Measurements from ENCODE around the gene MMS22L.

The MMS22L gene

DNA sequence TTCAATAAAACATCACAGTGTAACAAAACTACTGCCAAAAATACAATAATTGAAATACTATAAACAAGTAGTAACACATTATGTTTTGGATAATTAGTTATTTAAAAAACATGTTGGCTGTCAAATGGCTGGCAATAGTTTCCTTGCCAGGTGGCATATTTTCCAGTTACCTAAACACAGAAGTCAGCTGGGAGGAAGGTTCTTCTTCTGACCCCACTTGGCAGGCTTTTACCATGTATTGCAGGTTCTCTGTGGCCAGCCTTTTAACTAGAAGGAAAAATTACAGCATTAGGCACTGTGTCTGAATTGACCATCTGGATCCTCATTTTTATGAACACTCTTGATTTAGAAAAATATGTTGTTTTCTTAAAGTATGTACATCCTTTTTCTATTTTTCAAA is 131.4 kb downstream of the MMS22L start:
- no peaks in the 10 kb centered on the region for H3K9me3 Mint-ChIP-seq
- H3K27me3 Mint-ChIP-seq = no peaks in the 10 kb centered on the region
- H3K4me1 Mint-ChIP-seq (ENCODE audit: low read depth) = no peaks in the 10 kb centered on the region
- no peak overlapping the region for H3K4me3 Mint-ChIP-seq
- no peak overlapping the region for H3K27ac Mint-ChIP-seq
- intact Hi-C loops (cut with micrococcal nuclease) = no loop called here
- H3K36me3 Mint-ChIP-seq (ENCODE audit: low read depth) = peaks cover 12% of the 10 kb centered on the region

- Mint-ChIP-seq H3K4me3 (no peak overlapping the region), H3K4me1 (ENCODE audit: low read depth) (no peaks in the 10 kb centered on the region), H3K27me3 (no peaks in the 10 kb centered on the region), H3K9me3 (no peaks in the 10 kb centered on the region), H3K27ac (no peak overlapping the region), H3K36me3 (ENCODE audit: low read depth) (peaks cover 12% of the 10 kb centered on the region)
- intact Hi-C loops (cut with micrococcal nuclease) = no loop called here
Observed at GRCh38 chr6:97150932-97151331, 132.1 kb downstream of the MMS22L start.

DNA sequence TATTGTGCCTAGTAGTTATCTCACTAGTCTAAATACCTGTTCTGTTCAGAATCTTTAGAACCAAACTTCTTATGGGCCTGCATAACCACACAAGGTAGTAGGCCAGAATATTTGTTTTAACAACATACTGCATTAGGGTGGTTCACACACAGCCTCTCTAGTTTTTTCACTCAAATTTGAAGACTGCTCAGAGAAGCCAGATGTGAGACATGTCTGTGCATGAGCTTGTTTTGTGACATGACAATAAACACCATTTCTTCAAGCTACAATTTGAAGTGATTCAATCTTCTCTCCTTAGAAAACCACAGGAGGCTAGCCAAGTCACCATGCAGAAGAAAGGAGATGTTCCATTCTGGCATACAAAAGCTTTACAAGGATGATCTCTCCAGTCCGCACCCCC is 135.6 kb downstream of the MMS22L start:
- intact Hi-C loops (cut with micrococcal nuclease) = no loop called here
- no peaks in the 10 kb centered on the region for H3K27me3 Mint-ChIP-seq

DNA sequence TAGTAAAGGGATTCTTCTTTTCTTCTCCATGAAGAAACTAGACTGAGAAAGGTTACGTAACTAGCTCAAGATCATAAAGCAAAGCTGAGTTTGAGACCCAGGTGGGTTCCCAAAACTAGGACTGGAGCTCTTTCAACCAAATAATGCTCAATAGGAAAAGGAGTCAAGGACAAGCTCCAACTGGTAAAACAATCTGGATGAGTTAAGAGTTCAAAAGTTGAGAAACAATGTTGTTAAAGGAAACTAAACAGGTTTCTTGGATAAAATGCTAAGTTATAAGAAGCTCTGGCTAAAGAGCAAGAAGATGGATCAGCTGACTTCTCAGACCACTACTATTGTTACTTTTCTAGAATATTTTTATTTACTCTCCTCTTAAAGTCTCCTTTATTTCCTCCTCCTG is 137.3 kb downstream of the MMS22L start:
- H3K27ac Mint-ChIP-seq = no peak overlapping the region
- intact Hi-C loops (cut with micrococcal nuclease) = no loop called here
- no peaks in the 10 kb centered on the region for H3K27me3 Mint-ChIP-seq
- peaks cover 9% of the 10 kb centered on the region for H3K36me3 Mint-ChIP-seq (ENCODE audit: low read depth)
- no peaks in the 10 kb centered on the region for H3K9me3 Mint-ChIP-seq
- H3K4me3 Mint-ChIP-seq = no peak overlapping the region
- H3K4me1 Mint-ChIP-seq (ENCODE audit: low read depth) = no peaks in the 10 kb centered on the region

More for the DNA sequence above, 135.6 kb downstream of the MMS22L start:
- no peaks in the 10 kb centered on the region for H3K4me1 Mint-ChIP-seq (ENCODE audit: low read depth)
- no peak overlapping the region for H3K27ac Mint-ChIP-seq
- no peak overlapping the region for H3K4me3 Mint-ChIP-seq
- no peaks in the 10 kb centered on the region for H3K9me3 Mint-ChIP-seq
- H3K36me3 Mint-ChIP-seq (ENCODE audit: low read depth) = peaks cover 12% of the 10 kb centered on the region

DNA sequence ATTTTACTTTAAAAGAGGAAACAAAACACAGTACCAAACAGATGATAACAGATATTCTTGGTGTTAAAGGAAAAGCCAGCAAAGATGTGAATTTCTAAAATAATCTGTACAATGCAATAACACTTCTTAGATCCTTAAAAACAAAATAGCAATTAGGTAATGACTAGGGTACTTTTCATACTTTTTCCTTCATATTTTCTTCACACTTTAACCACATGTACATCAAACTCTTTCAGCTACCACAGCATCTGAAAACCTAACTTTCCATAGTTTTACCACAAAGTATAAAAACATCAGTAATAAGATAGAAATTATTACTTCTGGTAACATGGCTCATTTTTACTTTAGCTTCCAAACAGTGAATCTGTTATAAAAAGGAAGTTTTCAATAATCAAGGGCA is 141.3 kb downstream of the MMS22L start:
- Mint-ChIP-seq H3K4me1 (ENCODE audit: low read depth) (no peaks in the 10 kb centered on the region), H3K4me3 (no peak overlapping the region), H3K36me3 (ENCODE audit: low read depth) (no peaks in the 10 kb centered on the region), H3K9me3 (no peaks in the 10 kb centered on the region), H3K27ac (no peak overlapping the region), H3K27me3 (no peaks in the 10 kb centered on the region)
- intact Hi-C loops (cut with micrococcal nuclease) = no loop called here

DNA sequence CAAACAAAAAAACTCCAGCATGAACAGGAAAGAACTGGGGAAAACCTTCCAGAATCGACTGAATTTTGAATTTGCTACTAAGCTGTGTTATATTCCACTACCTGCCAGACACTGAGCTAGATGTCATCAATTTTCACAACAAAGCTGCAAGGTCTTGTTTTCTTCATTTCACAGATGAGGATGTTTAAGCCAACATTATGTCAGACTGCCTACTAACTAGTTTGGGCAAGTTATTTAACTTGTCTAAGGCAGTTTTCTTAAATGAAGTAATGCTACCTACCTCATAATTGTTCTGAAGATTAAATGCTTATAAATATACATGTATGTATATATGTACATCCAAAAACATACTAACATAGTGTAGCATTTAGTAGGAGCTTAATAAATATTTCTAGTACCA is 144.4 kb downstream of the MMS22L start:
- Mint-ChIP-seq H3K27me3 (no peaks in the 10 kb centered on the region), H3K9me3 (no peaks in the 10 kb centered on the region), H3K4me3 (no peak overlapping the region), H3K4me1 (ENCODE audit: low read depth) (no peaks in the 10 kb centered on the region), H3K27ac (no peak overlapping the region), H3K36me3 (ENCODE audit: low read depth) (no peaks in the 10 kb centered on the region)
- intact Hi-C loops (cut with micrococcal nuclease) = no loop called here

GRCh38 chr6:97136626-97137358 is 146.2 kb downstream of the MMS22L start:
- no peaks in the 10 kb centered on the region for H3K36me3 Mint-ChIP-seq (ENCODE audit: low read depth)
- H3K9me3 Mint-ChIP-seq = no peaks in the 10 kb centered on the region
- H3K4me1 Mint-ChIP-seq (ENCODE audit: low read depth) = no peaks in the 10 kb centered on the region
- no peaks in the 10 kb centered on the region for H3K27me3 Mint-ChIP-seq
- no peak overlapping the region for H3K27ac Mint-ChIP-seq
- intact Hi-C loops (cut with micrococcal nuclease) = no loop called here
- no peak overlapping the region for H3K4me3 Mint-ChIP-seq

- Mint-ChIP-seq H3K36me3 (ENCODE audit: low read depth) (no peaks in the 10 kb centered on the region), H3K4me3 (no peak overlapping the region), H3K27me3 (no peaks in the 10 kb centered on the region), H3K27ac (no peak overlapping the region), H3K4me1 (ENCODE audit: low read depth) (no peaks in the 10 kb centered on the region), H3K9me3 (no peaks in the 10 kb centered on the region)
- intact Hi-C loops (cut with micrococcal nuclease) = no loop called here
Observed at GRCh38 chr6:97133067-97133466, 149.9 kb downstream of the MMS22L start.

- H3K4me3 Mint-ChIP-seq = no peak overlapping the region
- H3K36me3 Mint-ChIP-seq (ENCODE audit: low read depth) = no peaks in the 10 kb centered on the region
- H3K4me1 Mint-ChIP-seq (ENCODE audit: low read depth) = no peaks in the 10 kb centered on the region
- H3K27ac Mint-ChIP-seq = no peak overlapping the region
- no peaks in the 10 kb centered on the region for H3K9me3 Mint-ChIP-seq
- intact Hi-C loops (cut with micrococcal nuclease) = no loop called here
- H3K27me3 Mint-ChIP-seq = no peaks in the 10 kb centered on the region
Observed at GRCh38 chr6:97129106-97129505, 153.9 kb downstream of the MMS22L start.

DNA sequence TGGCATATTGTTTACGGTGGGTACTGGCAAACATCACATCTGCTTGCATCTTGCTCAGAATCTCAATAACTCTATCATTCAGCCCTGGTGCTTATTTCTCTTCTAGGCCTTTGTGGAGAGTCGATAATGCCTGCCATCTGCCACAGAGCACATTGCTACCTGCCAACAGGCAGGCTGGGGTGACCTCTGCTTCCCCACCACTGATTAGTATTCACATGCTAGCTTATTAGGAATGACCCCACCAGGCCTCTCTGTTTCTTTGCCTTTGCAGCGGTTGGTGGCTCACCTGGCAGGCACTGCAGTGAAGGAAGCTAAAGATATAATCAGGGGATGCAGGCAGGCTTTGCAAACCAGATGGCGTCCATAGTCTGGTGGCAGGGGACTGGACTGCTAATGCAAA is 154.5 kb downstream of the MMS22L start:
- Mint-ChIP-seq H3K27ac (no peak overlapping the region), H3K27me3 (no peaks in the 10 kb centered on the region), H3K36me3 (ENCODE audit: low read depth) (no peaks in the 10 kb centered on the region), H3K4me3 (no peak overlapping the region), H3K9me3 (no peaks in the 10 kb centered on the region), H3K4me1 (ENCODE audit: low read depth) (no peaks in the 10 kb centered on the region)
- intact Hi-C loops (cut with micrococcal nuclease) = no loop called here

DNA sequence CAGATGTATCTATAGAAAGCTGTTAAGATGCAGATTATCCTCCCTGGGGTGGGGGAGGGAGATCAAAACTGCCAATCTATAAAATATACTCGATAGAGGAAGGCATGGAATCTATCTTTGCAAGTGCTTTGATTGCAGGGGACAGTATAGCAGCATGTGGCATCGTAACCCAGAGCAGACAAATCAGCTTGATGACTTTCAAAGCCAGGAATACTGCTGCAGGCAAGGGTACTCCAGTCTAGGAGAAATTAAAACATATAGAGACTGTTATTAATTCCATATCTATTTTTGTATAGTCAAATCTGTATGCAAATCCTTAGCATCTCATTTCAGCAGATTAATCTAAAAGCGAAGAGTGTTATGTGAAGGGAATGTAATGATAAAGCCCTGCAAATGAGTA is 159.4 kb downstream of the MMS22L start:
- H3K36me3 Mint-ChIP-seq (ENCODE audit: low read depth) = no peaks in the 10 kb centered on the region
- no peak overlapping the region for H3K27ac Mint-ChIP-seq
- intact Hi-C loops (cut with micrococcal nuclease) = no loop called here
- no peaks in the 10 kb centered on the region for H3K4me1 Mint-ChIP-seq (ENCODE audit: low read depth)
- no peak overlapping the region for H3K4me3 Mint-ChIP-seq
- peaks cover 9% of the 10 kb centered on the region for H3K9me3 Mint-ChIP-seq
- no peaks in the 10 kb centered on the region for H3K27me3 Mint-ChIP-seq

- Mint-ChIP-seq H3K4me1 (ENCODE audit: low read depth) (no peaks in the 10 kb centered on the region), H3K4me3 (no peak overlapping the region), H3K9me3 (peaks cover 9% of the 10 kb centered on the region), H3K27ac (no peak overlapping the region), H3K36me3 (ENCODE audit: low read depth) (no peaks in the 10 kb centered on the region), H3K27me3 (no peaks in the 10 kb centered on the region)
- intact Hi-C loops (cut with micrococcal nuclease) = no loop called here
Observed at GRCh38 chr6:97123112-97123511, 159.9 kb downstream of the MMS22L start.

DNA sequence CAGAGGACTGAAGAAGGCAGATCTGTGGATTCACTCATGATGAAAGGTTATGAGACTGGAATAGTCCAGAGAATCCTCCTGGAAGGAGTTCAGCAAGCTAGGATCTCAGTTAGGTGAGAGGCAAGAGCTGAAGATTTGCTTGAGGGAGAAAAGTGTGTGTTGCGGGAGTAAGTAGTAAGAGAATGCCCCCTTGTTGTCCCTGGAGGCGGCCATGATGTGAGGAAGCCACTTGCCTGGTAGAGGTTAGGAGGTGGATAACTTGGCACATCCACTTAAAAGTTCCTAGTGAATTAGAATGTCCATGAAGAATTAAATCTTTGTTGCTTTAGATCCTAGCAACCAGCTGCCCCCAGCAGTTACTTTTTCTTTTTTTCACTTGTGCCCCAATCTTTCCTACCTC is 162.5 kb downstream of the MMS22L start:
- no peak overlapping the region for H3K4me3 Mint-ChIP-seq

GRCh38 chr6:97114645-97115044 is 168.4 kb downstream of the MMS22L start:
- H3K27me3 Mint-ChIP-seq = peaks cover 5% of the 10 kb centered on the region
- intact Hi-C loops (cut with micrococcal nuclease) = no loop called here
- H3K4me3 Mint-ChIP-seq = no peak overlapping the region
- H3K4me1 Mint-ChIP-seq (ENCODE audit: low read depth) = peaks cover 8% of the 10 kb centered on the region
- no peaks in the 10 kb centered on the region for H3K36me3 Mint-ChIP-seq (ENCODE audit: low read depth)
- no peak overlapping the region for H3K27ac Mint-ChIP-seq
- H3K9me3 Mint-ChIP-seq = peaks cover 8% of the 10 kb centered on the region

More for the DNA sequence above, 162.5 kb downstream of the MMS22L start:
- Mint-ChIP-seq H3K27me3 (no peaks in the 10 kb centered on the region), H3K36me3 (ENCODE audit: low read depth) (no peaks in the 10 kb centered on the region), H3K4me1 (ENCODE audit: low read depth) (no peaks in the 10 kb centered on the region), H3K9me3 (peaks cover 9% of the 10 kb centered on the region), H3K27ac (no peak overlapping the region)
- intact Hi-C loops (cut with micrococcal nuclease) = no loop called here

DNA sequence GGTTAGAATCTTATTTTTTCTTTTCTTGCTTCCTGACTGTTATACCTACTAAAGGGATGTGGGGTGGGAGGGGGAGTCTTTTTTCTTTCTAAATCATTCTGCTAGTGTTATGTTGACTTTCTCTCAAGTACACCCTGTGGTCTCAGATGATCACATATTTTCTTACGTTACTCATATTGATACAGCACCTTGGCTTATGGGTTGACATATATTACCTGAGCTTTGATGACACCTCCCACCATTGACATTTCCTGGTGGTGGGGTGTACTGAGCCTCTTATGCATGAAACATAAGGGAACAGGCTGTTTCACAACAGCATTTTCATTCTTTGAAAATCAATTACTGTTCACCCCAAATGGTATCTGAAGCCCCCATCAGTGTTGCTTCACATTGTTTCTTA is 169.8 kb downstream of the MMS22L start:
- Mint-ChIP-seq H3K27ac (no peak overlapping the region), H3K4me3 (no peak overlapping the region), H3K36me3 (ENCODE audit: low read depth) (no peaks in the 10 kb centered on the region), H3K9me3 (peaks cover 8% of the 10 kb centered on the region), H3K27me3 (peaks cover 8% of the 10 kb centered on the region), H3K4me1 (ENCODE audit: low read depth) (peaks cover 8% of the 10 kb centered on the region)
- intact Hi-C loops (cut with micrococcal nuclease) = no loop called here
